K562 (cell line): ENCODE measurements around the gene HMGN2. TPM values are rescaled to one million over a fixed set of nuclear protein-coding genes. Genes with fewer than 3 reads are reported as not detected.

ENCODE experiments used
- BACH1 ChIP-seq: fragments of 200-800 bp; sonication (Bioruptor generic); IDR thresholded peaks from 2 replicates; pipeline ENCODE4 v1.6.1; 2016; ENCODE audit warnings: missing genetic modification characterization, missing compliant biosample characterization
- BHLHE40 ChIP-seq: IDR thresholded peaks from 2 replicates; pipeline ENCODE4 v1.6.1; 2011; ENCODE audit warnings: low read length, improper control_type of control experiment
- CBX5 ChIP-seq: IDR thresholded peaks from 2 replicates; pipeline ENCODE4 v1.6.1; 2014; ENCODE audit warnings: low read depth, borderline replicate concordance
- FUS ChIP-seq: fragments of 200-400 bp; formaldehyde crosslinking; optimal IDR thresholded peaks from 2 replicates; pipeline ENCODE3; 2017; ENCODE audit warnings: low read depth, low read length
- MAFK ChIP-seq: IDR thresholded peaks from 2 replicates; pipeline ENCODE4 v1.6.1; 2011; ENCODE audit warnings: low read length, improper control_type of control experiment
- NCOA1 ChIP-seq: fragments of 450-650 bp; IDR thresholded peaks from 2 replicates; pipeline ENCODE4 v1.6.1; 2016; ENCODE audit warnings: low read depth
- NRF1 ChIP-seq, 2 experiments: fragments of 450-650 bp; IDR thresholded peaks in 1 of 2; conservative IDR thresholded peaks in 1 of 2; 2 replicates each; pipeline ENCODE4 v1.6.1; 2014; ENCODE audit warnings: mild to moderate bottlenecking in 2 of 2
- SMARCA5 ChIP-seq: fragments of 450-650 bp; IDR thresholded peaks from 2 replicates; pipeline ENCODE4 v1.6.1; 2016
- SNIP1 ChIP-seq: fragments of 450-650 bp; IDR thresholded peaks from 2 replicates; pipeline ENCODE4 v1.7.1; 2017; ENCODE audit warnings: low read depth, mild to moderate bottlenecking
- TAF7 ChIP-seq: fragments of 450-650 bp; IDR thresholded peaks from 2 replicates; pipeline ENCODE4 v1.6.1; 2016; ENCODE audit warnings: missing genetic modification characterization, missing compliant biosample characterization
- WHSC1 ChIP-seq: IDR thresholded peaks from one replicate; pipeline ENCODE4 v1.6.1; 2012; ENCODE audit warnings: low read length, control low read depth, inconsistent platforms
- ZFX ChIP-seq: sonication (generic); formaldehyde crosslinking; IDR thresholded peaks from 2 replicates; pipeline ENCODE4 v1.8.0; 2022; ENCODE audit warnings: mild to moderate bottlenecking, missing genetic modification reagents, moderate library complexity
- ZNF217 ChIP-seq: sonication (generic); formaldehyde crosslinking; IDR thresholded peaks from 2 replicates; pipeline ENCODE4 v1.8.0; 2022; ENCODE audit warnings: mild to moderate bottlenecking, missing genetic modification reagents
- ZNF354B ChIP-seq: fragments of 250-450 bp; sonication (Bioruptor Pico); IDR thresholded peaks from 2 replicates; pipeline ENCODE4 v1.4.0; 2020
- polyA plus RNA-seq, 8 experiments: library from polyadenylated mRNA; depleted of rRNA in 4 of 8; stranded (reverse) in 5 of 8; unstranded in 3 of 8; fragments of >200 nt; fragmentation: Nextera tagmentation in 2 of 8; fragmentation: Illumina TruSeq in 1 of 8; extraction: Ambion mirVana in 2 of 8; extraction: Trizol in 1 of 8; gene quantifications; 2 replicates each; pipeline versions ENCODE4 v1.2.1 to v1.2.3, GENCODE V29; 2011 to 2014; ENCODE audit warnings: inconsistent platforms in 1 of 8, missing spikeins in 1 of 8
- total RNA-seq, 7 experiments: library from RNA; depleted of rRNA in 6 of 7; stranded (reverse); fragments of >200 nt in 6 of 7; fragmentation: Illumina TruSeq in 2 of 7; extraction: Trizol in 2 of 7; gene quantifications; 2 replicates each; pipeline versions ENCODE4 v1.2.1 to v1.2.3, GENCODE V29; 2011 to 2021; ENCODE audit warnings: low replicate concordance in 1 of 7
- TF ChIP-seq, protein P1 (sequence below): fragments of 200-800 bp; sonication (Bioruptor generic); IDR thresholded peaks from 2 replicates; pipeline ENCODE4 v1.6.1; 2016; ENCODE audit warnings: missing genetic modification characterization, missing compliant biosample characterization
- TF ChIP-seq, protein P2 (sequence below): fragments of 450-650 bp; formaldehyde crosslinking; IDR thresholded peaks from 2 replicates; pipeline ENCODE4 v1.4.0; 2020; ENCODE audit warnings: mild to moderate bottlenecking, moderate library complexity
- TF ChIP-seq, protein P3 (sequence below): fragments of 450-650 bp; formaldehyde crosslinking; IDR thresholded peaks from 2 replicates; pipeline ENCODE4 v1.4.0; 2020; ENCODE audit warnings: mild to moderate bottlenecking, moderate library complexity

Gene HMGN2
- total and polyA plus RNA-seq, 9 of the 15 experiments (the other 6 are each of a cell fraction or from before 2014, with no cell fraction given) = 370 to 1,354 (median 965) TPM

DNA sequence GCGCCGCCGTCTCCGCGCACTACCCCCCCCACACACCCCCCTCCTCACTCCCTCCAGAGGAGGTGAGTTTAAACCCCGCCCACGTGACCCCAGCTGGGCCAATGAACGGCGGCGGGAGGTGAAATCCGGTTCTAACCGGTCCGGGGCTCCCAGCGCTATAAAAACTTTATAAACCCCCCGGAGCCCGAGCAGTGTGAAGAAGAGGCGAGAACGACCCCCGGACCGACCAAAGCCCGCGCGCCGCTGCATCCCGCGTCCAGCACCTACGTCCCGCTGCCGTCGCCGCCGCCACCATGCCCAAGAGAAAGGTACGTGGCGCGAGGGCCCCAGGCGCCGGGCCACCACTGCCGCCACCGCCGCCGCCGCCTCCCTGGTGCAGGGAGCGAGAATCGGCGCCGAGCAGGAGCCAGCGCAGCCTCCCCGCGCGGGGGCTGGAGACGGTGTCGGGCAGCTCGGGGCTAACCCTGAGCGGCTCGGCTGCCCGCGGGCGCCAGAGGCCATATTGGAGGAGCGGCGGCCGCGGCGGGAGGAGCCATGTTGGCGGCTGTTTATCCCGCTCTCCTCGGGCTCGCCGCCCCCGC, at the start of gene HMGN2 (continued):
- TF ChIP-seq, protein P1, sequence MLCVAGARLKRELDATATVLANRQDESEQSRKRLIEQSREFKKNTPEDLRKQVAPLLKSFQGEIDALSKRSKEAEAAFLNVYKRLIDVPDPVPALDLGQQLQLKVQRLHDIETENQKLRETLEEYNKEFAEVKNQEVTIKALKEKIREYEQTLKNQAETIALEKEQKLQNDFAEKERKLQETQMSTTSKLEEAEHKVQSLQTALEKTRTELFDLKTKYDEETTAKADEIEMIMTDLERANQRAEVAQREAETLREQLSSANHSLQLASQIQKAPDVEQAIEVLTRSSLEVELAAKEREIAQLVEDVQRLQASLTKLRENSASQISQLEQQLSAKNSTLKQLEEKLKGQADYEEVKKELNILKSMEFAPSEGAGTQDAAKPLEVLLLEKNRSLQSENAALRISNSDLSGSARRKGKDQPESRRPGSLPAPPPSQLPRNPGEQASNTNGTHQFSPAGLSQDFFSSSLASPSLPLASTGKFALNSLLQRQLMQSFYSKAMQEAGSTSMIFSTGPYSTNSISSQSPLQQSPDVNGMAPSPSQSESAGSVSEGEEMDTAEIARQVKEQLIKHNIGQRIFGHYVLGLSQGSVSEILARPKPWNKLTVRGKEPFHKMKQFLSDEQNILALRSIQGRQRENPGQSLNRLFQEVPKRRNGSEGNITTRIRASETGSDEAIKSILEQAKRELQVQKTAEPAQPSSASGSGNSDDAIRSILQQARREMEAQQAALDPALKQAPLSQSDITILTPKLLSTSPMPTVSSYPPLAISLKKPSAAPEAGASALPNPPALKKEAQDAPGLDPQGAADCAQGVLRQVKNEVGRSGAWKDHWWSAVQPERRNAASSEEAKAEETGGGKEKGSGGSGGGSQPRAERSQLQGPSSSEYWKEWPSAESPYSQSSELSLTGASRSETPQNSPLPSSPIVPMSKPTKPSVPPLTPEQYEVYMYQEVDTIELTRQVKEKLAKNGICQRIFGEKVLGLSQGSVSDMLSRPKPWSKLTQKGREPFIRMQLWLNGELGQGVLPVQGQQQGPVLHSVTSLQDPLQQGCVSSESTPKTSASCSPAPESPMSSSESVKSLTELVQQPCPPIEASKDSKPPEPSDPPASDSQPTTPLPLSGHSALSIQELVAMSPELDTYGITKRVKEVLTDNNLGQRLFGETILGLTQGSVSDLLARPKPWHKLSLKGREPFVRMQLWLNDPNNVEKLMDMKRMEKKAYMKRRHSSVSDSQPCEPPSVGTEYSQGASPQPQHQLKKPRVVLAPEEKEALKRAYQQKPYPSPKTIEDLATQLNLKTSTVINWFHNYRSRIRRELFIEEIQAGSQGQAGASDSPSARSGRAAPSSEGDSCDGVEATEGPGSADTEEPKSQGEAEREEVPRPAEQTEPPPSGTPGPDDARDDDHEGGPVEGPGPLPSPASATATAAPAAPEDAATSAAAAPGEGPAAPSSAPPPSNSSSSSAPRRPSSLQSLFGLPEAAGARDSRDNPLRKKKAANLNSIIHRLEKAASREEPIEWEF (CRISPR knock-in tag) = no peak
- TF ChIP-seq BHLHE40 = no peak
- no peak for TF ChIP-seq FUS
- no peak for TF ChIP-seq MAFK
- TF ChIP-seq SMARCA5 = no peak
- no peak for TF ChIP-seq ZNF354B
- TF ChIP-seq, protein P2, sequence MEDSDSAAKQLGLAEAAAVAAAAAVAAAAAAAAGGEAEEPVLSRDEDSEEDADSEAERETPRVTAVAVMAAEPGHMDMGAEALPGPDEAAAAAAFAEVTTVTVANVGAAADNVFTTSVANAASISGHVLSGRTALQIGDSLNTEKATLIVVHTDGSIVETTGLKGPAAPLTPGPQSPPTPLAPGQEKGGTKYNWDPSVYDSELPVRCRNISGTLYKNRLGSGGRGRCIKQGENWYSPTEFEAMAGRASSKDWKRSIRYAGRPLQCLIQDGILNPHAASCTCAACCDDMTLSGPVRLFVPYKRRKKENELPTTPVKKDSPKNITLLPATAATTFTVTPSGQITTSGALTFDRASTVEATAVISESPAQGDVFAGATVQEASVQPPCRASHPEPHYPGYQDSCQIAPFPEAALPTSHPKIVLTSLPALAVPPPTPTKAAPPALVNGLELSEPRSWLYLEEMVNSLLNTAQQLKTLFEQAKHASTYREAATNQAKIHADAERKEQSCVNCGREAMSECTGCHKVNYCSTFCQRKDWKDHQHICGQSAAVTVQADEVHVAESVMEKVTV = no peak
- TF ChIP-seq ZNF217 (CRISPR knock-in tag) = no peak
- peak; percentile 93 for TF ChIP-seq ZFX
- TF ChIP-seq BACH1 (tag) = no peak
- TF ChIP-seq, protein P3, sequence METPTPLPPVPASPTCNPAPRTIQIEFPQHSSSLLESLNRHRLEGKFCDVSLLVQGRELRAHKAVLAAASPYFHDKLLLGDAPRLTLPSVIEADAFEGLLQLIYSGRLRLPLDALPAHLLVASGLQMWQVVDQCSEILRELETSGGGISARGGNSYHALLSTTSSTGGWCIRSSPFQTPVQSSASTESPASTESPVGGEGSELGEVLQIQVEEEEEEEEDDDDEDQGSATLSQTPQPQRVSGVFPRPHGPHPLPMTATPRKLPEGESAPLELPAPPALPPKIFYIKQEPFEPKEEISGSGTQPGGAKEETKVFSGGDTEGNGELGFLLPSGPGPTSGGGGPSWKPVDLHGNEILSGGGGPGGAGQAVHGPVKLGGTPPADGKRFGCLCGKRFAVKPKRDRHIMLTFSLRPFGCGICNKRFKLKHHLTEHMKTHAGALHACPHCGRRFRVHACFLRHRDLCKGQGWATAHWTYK (CRISPR knock-in tag) = peak; percentile 87
- no peak for TF ChIP-seq NCOA1
- no peak for TF ChIP-seq NRF1 (conservative IDR thresholded peaks at IDR 0.05 in 1 of 2, IDR thresholded peaks at IDR 0.05 in 1 of 2)
- no peak for TF ChIP-seq SNIP1
- peak; percentile 52; the same call in 1 of the 2 replicates for TF ChIP-seq TAF7 (tag)
- no peak for TF ChIP-seq CBX5
- no peak for TF ChIP-seq WHSC1
